SK-N-SH (cell line): Measurements from ENCODE around the gene CTLA4. TPM values are rescaled to one million over a fixed set of nuclear protein-coding genes. Genes with fewer than 3 reads are reported as not detected.

Experiments used
- CTCF ChIA-PET: fragments of 300-600, 350-600 bp; formaldehyde crosslinking; extraction: SDS; loops from one replicate; lab custom pipeline; 2021; lab: Yijun Ruan, JAX
- POLR2A ChIA-PET: fragments of 350-600 bp; sonication (Branson Sonifier 250); formaldehyde crosslinking; extraction: SDS; loops from one replicate; lab custom pipeline; 2020; ENCODE audit warnings: antibody characterized with exemption, inconsistent platforms; lab: Yijun Ruan, JAX
- DNase-seq: peaks from one replicate; pipeline ENCODE4 v3.0.0; 2012
- H2AFZ ChIP-seq: fragments of 200-600 bp; sonication (generic); 2 replicates; pipeline ENCODE4 v1.8.1; 2016; ENCODE audit warnings: antibody characterized with exemption, mild to moderate bottlenecking, low read depth
- H3F3A ChIP-seq: fragments of 200-600 bp; sonication (generic); replicated peaks from 2 replicates; pipeline ENCODE3; 2016; ENCODE audit warnings: antibody characterized with exemption, mild to moderate bottlenecking; ENCODE audit not compliant: insufficient read depth
- H3K27ac ChIP-seq, 2 experiments: fragments of 200-500 bp in 1 of 2; fragments of 200-600 bp in 1 of 2; sonication (Bioruptor generic) in 1 of 2; sonication (generic), shearing (Covaris generic) in 1 of 2; 2 replicates each; pipeline versions ENCODE4 v1.5.1 to v1.6.1; 2014 to 2016; ENCODE audit warnings: low read depth in 2 of 2, inconsistent platforms in 1 of 2, low read length in 1 of 2, mild to moderate bottlenecking in 1 of 2, mixed read lengths in 1 of 2
- H3K27me3 ChIP-seq: fragments of 200-600 bp; sonication (generic), shearing (Covaris generic); 2 replicates; pipeline ENCODE4 v1.6.1; 2016; ENCODE audit warnings: mixed run types; ENCODE audit not compliant: insufficient read depth
- H3K36me3 ChIP-seq, 2 experiments: fragments of 200-500 bp in 1 of 2; fragments of 200-600 bp in 1 of 2; sonication (Bioruptor generic) in 1 of 2; sonication (generic) in 1 of 2; replicated peaks in 1 of 2; 2 replicates each; pipeline versions ENCODE3 to v1.5.1; 2014 to 2016; ENCODE audit warnings: low read length in 1 of 2, mild to moderate bottlenecking in 1 of 2; ENCODE audit not compliant: insufficient read depth in 2 of 2, control insufficient read depth in 1 of 2
- H3K4me1 ChIP-seq, 2 experiments: fragments of 200-500 bp in 1 of 2; fragments of 200-600 bp in 1 of 2; sonication (Bioruptor generic) in 1 of 2; sonication (generic), shearing (Covaris generic) in 1 of 2; 2 replicates each; pipeline versions ENCODE4 v1.5.1 to v1.6.1; 2014 to 2016; ENCODE audit warnings: low read depth in 1 of 2, low read length in 1 of 2, mixed run types in 1 of 2; ENCODE audit not compliant: insufficient read depth in 2 of 2, control insufficient read depth in 1 of 2
- H3K4me2 ChIP-seq: fragments of 200-600 bp; sonication (generic), shearing (Covaris generic); 2 replicates; pipeline ENCODE4 v1.6.1; 2017; ENCODE audit warnings: mixed run types
- H3K4me3 ChIP-seq, 2 experiments: fragments of 200-500 bp in 1 of 2; fragments of 200-600 bp in 1 of 2; sonication (Bioruptor generic) in 1 of 2; sonication (generic), shearing (Covaris generic) in 1 of 2; 2 replicates each; pipeline versions ENCODE4 v1.5.1 to v1.8.1; 2014 to 2016; ENCODE audit warnings: low read depth in 2 of 2, inconsistent platforms in 1 of 2, low read length in 1 of 2, mild to moderate bottlenecking in 1 of 2, mixed read lengths in 1 of 2, moderate library complexity in 1 of 2
- H3K79me2 ChIP-seq: fragments of 200-600 bp; sonication (generic); 2 replicates; pipeline ENCODE4 v1.8.1; 2017; ENCODE audit warnings: mild to moderate bottlenecking; ENCODE audit not compliant: insufficient read depth
- H3K9ac ChIP-seq: fragments of 200-600 bp; sonication (generic); 2 replicates; pipeline ENCODE4 v1.6.1; 2017; ENCODE audit warnings: mixed run types
- H3K9me2 ChIP-seq: fragments of 200-600 bp; sonication (generic); 2 replicates; pipeline ENCODE4 v1.6.1; 2017; ENCODE audit warnings: mixed run types
- H3K9me3 ChIP-seq: fragments of 200-600 bp; sonication (generic); 2 replicates; pipeline ENCODE4 v1.6.1; 2017; ENCODE audit warnings: mixed run types, mild to moderate bottlenecking, moderate library complexity
- H4K20me1 ChIP-seq: fragments of 200-600 bp; sonication (generic); 2 replicates; pipeline ENCODE4 v1.6.1; 2017; ENCODE audit warnings: mild to moderate bottlenecking, mixed run types; ENCODE audit not compliant: insufficient read depth
- EP300 ChIP-seq, 2 experiments: IDR thresholded peaks; 2 replicates each; pipeline versions ENCODE4 v1.4.0 to v1.6.1; 2012; ENCODE audit warnings: borderline replicate concordance in 1 of 2, low read depth in 1 of 2, low read length in 1 of 2
- EZH2phosphoT487 ChIP-seq: fragments of 200-600 bp; sonication (generic); IDR thresholded peaks from 2 replicates; pipeline ENCODE4 v1.6.1; 2017; ENCODE audit warnings: low read depth, mixed run types, mild to moderate bottlenecking, antibody characterized with exemption, moderate library complexity, borderline replicate concordance
- NFIC ChIP-seq: IDR thresholded peaks from 2 replicates; pipeline ENCODE4 v1.4.0; 2012; ENCODE audit warnings: borderline replicate concordance
- NRF1 ChIP-seq: IDR thresholded peaks from 2 replicates; pipeline ENCODE4 v1.6.1; 2012; ENCODE audit warnings: low read depth, mild to moderate bottlenecking, low read length
- SMC3 ChIP-seq: IDR thresholded peaks from 2 replicates; pipeline ENCODE4 v1.6.1; 2012; ENCODE audit warnings: low read depth, low read length, improper control_type of control experiment
- TCF12 ChIP-seq: IDR thresholded peaks from 2 replicates; pipeline ENCODE4 v1.4.0; 2012
- YY1 ChIP-seq: IDR thresholded peaks from 2 replicates; pipeline ENCODE4 v1.4.0; 2012; ENCODE audit warnings: low read depth, mild to moderate bottlenecking
- WGBS: methylation state at CpG from one replicate; pipeline ENCODE4 v1.1.6; 2017; ENCODE audit warnings: low lambda C conversion rate; 5-methylcytosine and 5-hydroxymethylcytosine counted together
- polyA plus RNA-seq, 3 experiments: library from polyadenylated mRNA; depleted of rRNA; stranded (reverse); fragments of >200 nt; gene quantifications; 2 replicates each; pipeline ENCODE4 v1.2.3, GENCODE V29; 2012
- TF ChIP-seq, protein P1 (sequence below): fragments of 150-350 bp; IDR thresholded peaks from 2 replicates; pipeline ENCODE4 v1.6.1; 2017; ENCODE audit warnings: antibody characterized with exemption, low read length, low read depth, borderline replicate concordance
- TF ChIP-seq, protein P2 (sequence below): IDR thresholded peaks from 2 replicates; pipeline ENCODE4 v1.4.0; 2012; ENCODE audit warnings: low read depth
- TF ChIP-seq, protein P3 (sequence below): IDR thresholded peaks from 2 replicates; pipeline ENCODE4 v1.4.0; 2012; ENCODE audit warnings: low read depth, borderline replicate concordance
- TF ChIP-seq, protein P4 (sequence below): fragments of 200-600 bp; sonication (generic); IDR thresholded peaks from 2 replicates; pipeline ENCODE4 v1.6.1; 2017; ENCODE audit warnings: antibody characterized with exemption, mild to moderate bottlenecking, moderate library complexity

The CTLA4 gene
- polyA plus RNA-seq, 1 of the 3 experiments (the other 2 are of a cell fraction), result not detected

DNA sequence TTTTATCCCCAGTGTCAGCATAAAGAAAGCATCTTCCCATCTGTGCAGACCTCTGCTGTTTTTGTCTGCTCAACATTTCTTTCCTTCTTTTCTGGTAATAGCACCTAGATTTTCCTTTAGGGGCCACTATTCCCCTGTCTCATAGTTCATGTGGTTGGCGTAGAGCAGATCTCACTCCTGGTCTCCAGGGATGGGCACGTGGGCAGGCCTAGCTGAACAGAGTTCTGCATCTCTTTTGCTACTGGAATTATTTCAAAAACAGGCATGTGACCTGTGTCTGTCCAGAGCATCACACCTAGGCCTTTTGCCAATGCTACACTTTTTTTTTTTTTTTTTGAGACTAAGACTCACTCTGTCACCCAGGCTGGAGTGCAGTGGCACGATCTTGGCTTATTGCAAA, 51.3 kb downstream of the CTLA4 start:
- H3F3A ChIP-seq, result no peaks in the 10 kb centered on the region
- H4K20me1 ChIP-seq, result no peaks in the 10 kb centered on the region
- no peak overlapping the region for H3K4me3 ChIP-seq
- no peaks in the 10 kb centered on the region; a peak in 1 of 4 replicates for H3K4me1 ChIP-seq
- no peak overlapping the region for H3K27ac ChIP-seq
- H3K9me2 ChIP-seq, result no peaks in the 10 kb centered on the region; the same call in 1 of the 2 replicates
- POLR2A ChIA-PET, result no interaction called here
- TF ChIP-seq YY1 (no peak), EZH2phosphoT487 (no peak), EP300 (IDR thresholded peaks at IDR 0.05; ENCODE audit: borderline replicate concordance in 1 of 2, low read depth in 1 of 2, low read length in 1 of 2) (no peak), NRF1 (no peak), TCF12 (no peak), SMC3 (no peak), NFIC (no peak)
- TF ChIP-seq, protein P1, sequence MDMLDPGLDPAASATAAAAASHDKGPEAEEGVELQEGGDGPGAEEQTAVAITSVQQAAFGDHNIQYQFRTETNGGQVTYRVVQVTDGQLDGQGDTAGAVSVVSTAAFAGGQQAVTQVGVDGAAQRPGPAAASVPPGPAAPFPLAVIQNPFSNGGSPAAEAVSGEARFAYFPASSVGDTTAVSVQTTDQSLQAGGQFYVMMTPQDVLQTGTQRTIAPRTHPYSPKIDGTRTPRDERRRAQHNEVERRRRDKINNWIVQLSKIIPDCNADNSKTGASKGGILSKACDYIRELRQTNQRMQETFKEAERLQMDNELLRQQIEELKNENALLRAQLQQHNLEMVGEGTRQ, result no peak
- TF ChIP-seq, protein P2, sequence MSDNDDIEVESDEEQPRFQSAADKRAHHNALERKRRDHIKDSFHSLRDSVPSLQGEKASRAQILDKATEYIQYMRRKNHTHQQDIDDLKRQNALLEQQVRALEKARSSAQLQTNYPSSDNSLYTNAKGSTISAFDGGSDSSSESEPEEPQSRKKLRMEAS, result no peak
- TF ChIP-seq, protein P3, sequence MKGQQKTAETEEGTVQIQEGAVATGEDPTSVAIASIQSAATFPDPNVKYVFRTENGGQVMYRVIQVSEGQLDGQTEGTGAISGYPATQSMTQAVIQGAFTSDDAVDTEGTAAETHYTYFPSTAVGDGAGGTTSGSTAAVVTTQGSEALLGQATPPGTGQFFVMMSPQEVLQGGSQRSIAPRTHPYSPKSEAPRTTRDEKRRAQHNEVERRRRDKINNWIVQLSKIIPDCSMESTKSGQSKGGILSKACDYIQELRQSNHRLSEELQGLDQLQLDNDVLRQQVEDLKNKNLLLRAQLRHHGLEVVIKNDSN, result no peak
- TF ChIP-seq, protein P4, sequence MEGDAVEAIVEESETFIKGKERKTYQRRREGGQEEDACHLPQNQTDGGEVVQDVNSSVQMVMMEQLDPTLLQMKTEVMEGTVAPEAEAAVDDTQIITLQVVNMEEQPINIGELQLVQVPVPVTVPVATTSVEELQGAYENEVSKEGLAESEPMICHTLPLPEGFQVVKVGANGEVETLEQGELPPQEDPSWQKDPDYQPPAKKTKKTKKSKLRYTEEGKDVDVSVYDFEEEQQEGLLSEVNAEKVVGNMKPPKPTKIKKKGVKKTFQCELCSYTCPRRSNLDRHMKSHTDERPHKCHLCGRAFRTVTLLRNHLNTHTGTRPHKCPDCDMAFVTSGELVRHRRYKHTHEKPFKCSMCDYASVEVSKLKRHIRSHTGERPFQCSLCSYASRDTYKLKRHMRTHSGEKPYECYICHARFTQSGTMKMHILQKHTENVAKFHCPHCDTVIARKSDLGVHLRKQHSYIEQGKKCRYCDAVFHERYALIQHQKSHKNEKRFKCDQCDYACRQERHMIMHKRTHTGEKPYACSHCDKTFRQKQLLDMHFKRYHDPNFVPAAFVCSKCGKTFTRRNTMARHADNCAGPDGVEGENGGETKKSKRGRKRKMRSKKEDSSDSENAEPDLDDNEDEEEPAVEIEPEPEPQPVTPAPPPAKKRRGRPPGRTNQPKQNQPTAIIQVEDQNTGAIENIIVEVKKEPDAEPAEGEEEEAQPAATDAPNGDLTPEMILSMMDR, result no peak
- TF ChIP-seq, all 33 proteins: peak for 0
- H3K9me3 ChIP-seq, result no peaks in the 10 kb centered on the region
- DNase-seq, result no peak
- no peaks in the 10 kb centered on the region; the same call in 1 of the 2 replicates for H3K27me3 ChIP-seq
- H3K36me3 ChIP-seq, result no peaks in the 10 kb centered on the region
- WGBS, result 68% methylated on average over 3 of the region's 3 CpGs
- no peak overlapping the region for H2AFZ ChIP-seq
- H3K79me2 ChIP-seq, result no peaks in the 10 kb centered on the region
- no peak overlapping the region for H3K9ac ChIP-seq
- H3K4me2 ChIP-seq, result no peak overlapping the region
- CTCF ChIA-PET, result interaction anchor here (0.7 to 2.3 kb wide), 3 partner anchors 9 to 43 kb away, joined by 3 to 16 read pairs (median 8); no protein-coding TSS in a partner anchor

Other genes with a start within 250 kb of the CTLA4 start
- gene CD28, start 161.1 kb upstream of the CTLA4 start, polyA plus RNA-seq (2012; rRNA removed), result 0.05 and 0.13 TPM in 2 replicates
- gene ICOS, start 69.0 kb downstream of the CTLA4 start, polyA plus RNA-seq (2012; rRNA removed), result not detected in 2 replicates